ENCODE results near the gene MMP25. TPM values are rescaled to one million over a fixed set of nuclear protein-coding genes. Genes with fewer than 3 reads are reported as not detected.
A peak's percentile ranks its signal among the peaks of the same experiment; 100 is the strongest.

The MMP25 gene
- total and polyA plus RNA-seq, 9 of the 15 experiments (the other 6 are each of a cell fraction or from before 2014, with no cell fraction given): 0.03 to 0.04 TPM; not detected in 7

DNA sequence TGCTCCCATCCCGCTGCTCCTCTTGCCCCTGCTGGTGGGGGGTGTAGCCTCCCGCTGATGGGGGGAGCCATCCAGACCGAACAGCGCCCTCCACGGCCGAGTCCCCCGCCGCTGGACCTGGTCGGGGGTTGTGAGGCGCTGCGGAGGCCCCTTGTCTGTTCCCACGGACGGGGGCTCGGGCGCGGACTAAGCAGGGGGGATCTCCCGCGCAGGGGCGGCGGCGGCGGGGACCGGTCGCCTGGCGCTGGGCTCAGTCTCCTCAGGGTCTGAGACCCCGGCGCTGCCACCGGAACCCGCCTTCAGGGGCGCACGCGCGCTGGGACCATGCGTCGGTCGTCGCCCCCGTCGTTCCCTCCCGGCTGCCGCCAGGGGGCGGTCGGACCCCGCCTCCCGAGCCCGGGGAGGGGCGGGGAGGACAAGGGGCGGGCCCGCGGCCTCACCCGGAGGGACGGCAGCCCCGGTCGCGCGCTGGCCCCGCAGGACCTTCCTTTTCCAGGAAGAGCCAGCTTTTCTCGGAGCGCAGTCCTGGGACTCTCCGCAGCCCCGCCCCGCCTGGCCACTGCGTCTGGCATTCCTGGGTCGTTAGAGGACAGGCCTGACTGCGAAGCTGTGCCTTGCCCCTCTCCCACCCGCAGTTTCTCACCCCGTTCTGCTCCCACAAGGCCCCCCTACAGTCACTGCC, 12.8 kb downstream of the MMP25 start (continued):
- TF ChIP-seq, protein P1, sequence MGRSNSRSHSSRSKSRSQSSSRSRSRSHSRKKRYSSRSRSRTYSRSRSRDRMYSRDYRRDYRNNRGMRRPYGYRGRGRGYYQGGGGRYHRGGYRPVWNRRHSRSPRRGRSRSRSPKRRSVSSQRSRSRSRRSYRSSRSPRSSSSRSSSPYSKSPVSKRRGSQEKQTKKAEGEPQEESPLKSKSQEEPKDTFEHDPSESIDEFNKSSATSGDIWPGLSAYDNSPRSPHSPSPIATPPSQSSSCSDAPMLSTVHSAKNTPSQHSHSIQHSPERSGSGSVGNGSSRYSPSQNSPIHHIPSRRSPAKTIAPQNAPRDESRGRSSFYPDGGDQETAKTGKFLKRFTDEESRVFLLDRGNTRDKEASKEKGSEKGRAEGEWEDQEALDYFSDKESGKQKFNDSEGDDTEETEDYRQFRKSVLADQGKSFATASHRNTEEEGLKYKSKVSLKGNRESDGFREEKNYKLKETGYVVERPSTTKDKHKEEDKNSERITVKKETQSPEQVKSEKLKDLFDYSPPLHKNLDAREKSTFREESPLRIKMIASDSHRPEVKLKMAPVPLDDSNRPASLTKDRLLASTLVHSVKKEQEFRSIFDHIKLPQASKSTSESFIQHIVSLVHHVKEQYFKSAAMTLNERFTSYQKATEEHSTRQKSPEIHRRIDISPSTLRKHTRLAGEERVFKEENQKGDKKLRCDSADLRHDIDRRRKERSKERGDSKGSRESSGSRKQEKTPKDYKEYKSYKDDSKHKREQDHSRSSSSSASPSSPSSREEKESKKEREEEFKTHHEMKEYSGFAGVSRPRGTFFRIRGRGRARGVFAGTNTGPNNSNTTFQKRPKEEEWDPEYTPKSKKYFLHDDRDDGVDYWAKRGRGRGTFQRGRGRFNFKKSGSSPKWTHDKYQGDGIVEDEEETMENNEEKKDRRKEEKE (IDR thresholded peaks at IDR 0.05; ENCODE audit: borderline replicate concordance in 1 of 2, control insufficient read depth in 1 of 2, low read depth in 2 of 2, low read length in 1 of 2): no peak
- no peak for TF ChIP-seq ZNF431 (CRISPR knock-in tag; IDR thresholded peaks at IDR 0.05)
- TF ChIP-seq, protein P2, sequence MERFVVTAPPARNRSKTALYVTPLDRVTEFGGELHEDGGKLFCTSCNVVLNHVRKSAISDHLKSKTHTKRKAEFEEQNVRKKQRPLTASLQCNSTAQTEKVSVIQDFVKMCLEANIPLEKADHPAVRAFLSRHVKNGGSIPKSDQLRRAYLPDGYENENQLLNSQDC (CRISPR knock-in tag; IDR thresholded peaks at IDR 0.05): no peak
- no peak for TF ChIP-seq ADNP (tag; IDR thresholded peaks at IDR 0.05)
- peak; percentile 70; the same call in 1 of the 2 replicates for TF ChIP-seq ESRRA (IDR thresholded peaks at IDR 0.05; ENCODE audit: borderline replicate concordance, low read depth)
- TF ChIP-seq MYNN (IDR thresholded peaks at IDR 0.05): peak; percentile 36; the same call in 1 of the 2 replicates
- TF ChIP-seq MYNN (CRISPR knock-in tag; IDR thresholded peaks at IDR 0.05): no peak
- TF ChIP-seq, protein P3, sequence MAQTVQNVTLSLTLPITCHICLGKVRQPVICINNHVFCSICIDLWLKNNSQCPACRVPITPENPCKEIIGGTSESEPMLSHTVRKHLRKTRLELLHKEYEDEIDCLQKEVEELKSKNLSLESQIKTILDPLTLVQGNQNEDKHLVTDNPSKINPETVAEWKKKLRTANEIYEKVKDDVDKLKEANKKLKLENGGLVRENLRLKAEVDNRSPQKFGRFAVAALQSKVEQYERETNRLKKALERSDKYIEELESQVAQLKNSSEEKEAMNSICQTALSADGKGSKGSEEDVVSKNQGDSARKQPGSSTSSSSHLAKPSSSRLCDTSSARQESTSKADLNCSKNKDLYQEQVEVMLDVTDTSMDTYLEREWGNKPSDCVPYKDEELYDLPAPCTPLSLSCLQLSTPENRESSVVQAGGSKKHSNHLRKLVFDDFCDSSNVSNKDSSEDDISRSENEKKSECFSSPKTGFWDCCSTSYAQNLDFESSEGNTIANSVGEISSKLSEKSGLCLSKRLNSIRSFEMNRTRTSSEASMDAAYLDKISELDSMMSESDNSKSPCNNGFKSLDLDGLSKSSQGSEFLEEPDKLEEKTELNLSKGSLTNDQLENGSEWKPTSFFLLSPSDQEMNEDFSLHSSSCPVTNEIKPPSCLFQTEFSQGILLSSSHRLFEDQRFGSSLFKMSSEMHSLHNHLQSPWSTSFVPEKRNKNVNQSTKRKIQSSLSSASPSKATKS (CRISPR knock-in tag; IDR thresholded peaks at IDR 0.05): no peak
- TF ChIP-seq BCOR (IDR thresholded peaks at IDR 0.05): no peak
- TF ChIP-seq PHTF2 (CRISPR knock-in tag; IDR thresholded peaks at IDR 0.05): no peak
- TF ChIP-seq, protein P4, sequence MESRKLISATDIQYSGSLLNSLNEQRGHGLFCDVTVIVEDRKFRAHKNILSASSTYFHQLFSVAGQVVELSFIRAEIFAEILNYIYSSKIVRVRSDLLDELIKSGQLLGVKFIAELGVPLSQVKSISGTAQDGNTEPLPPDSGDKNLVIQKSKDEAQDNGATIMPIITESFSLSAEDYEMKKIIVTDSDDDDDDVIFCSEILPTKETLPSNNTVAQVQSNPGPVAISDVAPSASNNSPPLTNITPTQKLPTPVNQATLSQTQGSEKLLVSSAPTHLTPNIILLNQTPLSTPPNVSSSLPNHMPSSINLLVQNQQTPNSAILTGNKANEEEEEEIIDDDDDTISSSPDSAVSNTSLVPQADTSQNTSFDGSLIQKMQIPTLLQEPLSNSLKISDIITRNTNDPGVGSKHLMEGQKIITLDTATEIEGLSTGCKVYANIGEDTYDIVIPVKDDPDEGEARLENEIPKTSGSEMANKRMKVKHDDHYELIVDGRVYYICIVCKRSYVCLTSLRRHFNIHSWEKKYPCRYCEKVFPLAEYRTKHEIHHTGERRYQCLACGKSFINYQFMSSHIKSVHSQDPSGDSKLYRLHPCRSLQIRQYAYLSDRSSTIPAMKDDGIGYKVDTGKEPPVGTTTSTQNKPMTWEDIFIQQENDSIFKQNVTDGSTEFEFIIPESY (CRISPR knock-in tag; IDR thresholded peaks at IDR 0.05): peak; percentile 53
- no peak for TF ChIP-seq TFAM (CRISPR knock-in tag; conservative IDR thresholded peaks at IDR 0.05)
- no peak for TF ChIP-seq ZNF274 (IDR thresholded peaks at IDR 0.05; ENCODE audit: borderline replicate concordance, low read depth, low read length)
- TF ChIP-seq ETV1 (tag; conservative IDR thresholded peaks at IDR 0.05; ENCODE audit: low read depth): no peak
- no peak for TF ChIP-seq NFE2L1 (tag; IDR thresholded peaks at IDR 0.05; ENCODE audit: borderline replicate concordance, low read depth)
- no peak for TF ChIP-seq SMAD3 (CRISPR knock-in tag; conservative IDR thresholded peaks at IDR 0.05)
- no peak; the same call in 1 of the 2 replicates for TF ChIP-seq ZNF583 (CRISPR knock-in tag; IDR thresholded peaks at IDR 0.05)
- TF ChIP-seq ZNF232 (CRISPR knock-in tag; IDR thresholded peaks at IDR 0.05): no peak

All from K562 (cell line).